OCI-LY1 (cell line): ENCODE data around the gene TCF3.

Experiments
- EZH2 ChIP-seq: fragments of 200-600 bp; sonication (generic), shearing (Covaris generic); IDR thresholded peaks from 2 replicates; pipeline ENCODE4 v1.8.0; 2017; ENCODE audit warnings: borderline replicate concordance, mixed run types, mild to moderate bottlenecking, antibody characterized with exemption, low read length, moderate library complexity, mixed read lengths
- TF ChIP-seq, protein P1 (sequence below): fragments of 200-600 bp; sonication (generic), shearing (Covaris generic); IDR thresholded peaks from 2 replicates; pipeline ENCODE4 v1.5.1; 2017; ENCODE audit warnings: mild to moderate bottlenecking, antibody characterized with exemption, low read length, moderate library complexity, mixed read lengths

GRCh38 chr19:1649706-1650649 lies 2.4 kb downstream of the TCF3 start:
- TF ChIP-seq, protein P1, sequence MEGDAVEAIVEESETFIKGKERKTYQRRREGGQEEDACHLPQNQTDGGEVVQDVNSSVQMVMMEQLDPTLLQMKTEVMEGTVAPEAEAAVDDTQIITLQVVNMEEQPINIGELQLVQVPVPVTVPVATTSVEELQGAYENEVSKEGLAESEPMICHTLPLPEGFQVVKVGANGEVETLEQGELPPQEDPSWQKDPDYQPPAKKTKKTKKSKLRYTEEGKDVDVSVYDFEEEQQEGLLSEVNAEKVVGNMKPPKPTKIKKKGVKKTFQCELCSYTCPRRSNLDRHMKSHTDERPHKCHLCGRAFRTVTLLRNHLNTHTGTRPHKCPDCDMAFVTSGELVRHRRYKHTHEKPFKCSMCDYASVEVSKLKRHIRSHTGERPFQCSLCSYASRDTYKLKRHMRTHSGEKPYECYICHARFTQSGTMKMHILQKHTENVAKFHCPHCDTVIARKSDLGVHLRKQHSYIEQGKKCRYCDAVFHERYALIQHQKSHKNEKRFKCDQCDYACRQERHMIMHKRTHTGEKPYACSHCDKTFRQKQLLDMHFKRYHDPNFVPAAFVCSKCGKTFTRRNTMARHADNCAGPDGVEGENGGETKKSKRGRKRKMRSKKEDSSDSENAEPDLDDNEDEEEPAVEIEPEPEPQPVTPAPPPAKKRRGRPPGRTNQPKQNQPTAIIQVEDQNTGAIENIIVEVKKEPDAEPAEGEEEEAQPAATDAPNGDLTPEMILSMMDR, result no peak
- no peak for TF ChIP-seq EZH2
